Left kidney (tissue), 8 donors: ENCODE data around the gene TXNRD2. TPM values are rescaled to one million over a fixed set of nuclear protein-coding genes. Genes with fewer than 3 reads are reported as not detected.

Experiments used
- DNase-seq: peaks from one replicate; pipeline ENCODE4 v3.0.0-alpha.2; 2013
- long read RNA-seq, 8 donors: transcript quantifications; one replicate each; lab custom pipeline, GENCODE V29; 2026
- polyA plus RNA-seq: library from polyadenylated mRNA; unstranded; fragments of 120-200 nt; gene quantifications from one replicate; pipeline ENCODE4 v1.2.1, GENCODE V29; 2013; ENCODE audit not compliant: insufficient read length

TXNRD2 gene
- 27.7 TPM for polyA plus RNA-seq
- long read RNA-seq, donor 1, partial matches to known transcripts = 165 of 234 reads
- long read RNA-seq, donor 1, other reads (novel, unspliced or antisense) = 64 of 234 reads
- long read RNA-seq, donor 2, partial matches to known transcripts = 0 of 4 reads
- long read RNA-seq, donor 2, other reads (novel, unspliced or antisense) = 0 of 4 reads
- long read RNA-seq, donor 3, partial matches to known transcripts = 0 of 3 reads
- long read RNA-seq, donor 3, other reads (novel, unspliced or antisense) = 0 of 3 reads
- long read RNA-seq, donor 4 = 0 reads
- long read RNA-seq, donor 5, partial matches to known transcripts = 382 of 384 reads
- long read RNA-seq, donor 5, other reads (novel, unspliced or antisense) = 0 of 384 reads
- long read RNA-seq, donor 6, partial matches to known transcripts = 295 of 348 reads
- long read RNA-seq, donor 6, other reads (novel, unspliced or antisense) = 49 of 348 reads
- long read RNA-seq, donor 7, partial matches to known transcripts = 420 of 511 reads
- long read RNA-seq, donor 7, other reads (novel, unspliced or antisense) = 85 of 511 reads
- long read RNA-seq, donor 8, partial matches to known transcripts = 0 of 1 reads
- long read RNA-seq, donor 8, other reads (novel, unspliced or antisense) = 0 of 1 reads

- DNase-seq = peak; percentile 57
These were observed at the start of gene TXNRD2, which contains the start of gene COMT for GRCh38 chr22:19941365-19942082. Gene TXNRD2, minus strand, starts transcription at chr22:19941818. Its CDS starts 15 bp downstream, at chr22:19941803. Gene COMT, plus strand, starts transcription at chr22:19941772. Its CDS starts 20,755 bp downstream, at chr22:19962527.

GRCh38 chr22:19991395-19991644, 49.7 kb upstream of the TXNRD2 start:
- no peak for DNase-seq

- DNase-seq = no peak
These were observed 49.2 kb upstream of the TXNRD2 start for GRCh38 chr22:19990609-19991394.

- DNase-seq = no peak
These were observed 48.6 kb upstream of the TXNRD2 start for GRCh38 chr22:19990188-19990587.

- no peak for DNase-seq
These were observed 48.1 kb upstream of the TXNRD2 start for GRCh38 chr22:19989725-19990067.

- no peak for DNase-seq
These were observed 47.5 kb upstream of the TXNRD2 start for GRCh38 chr22:19988965-19989724.

GRCh38 chr22:19988331-19988808, 46.8 kb upstream of the TXNRD2 start:
- no peak for DNase-seq

GRCh38 chr22:19987394-19988306, 46.0 kb upstream of the TXNRD2 start:
- no peak for DNase-seq

GRCh38 chr22:19986410-19987341, 45.1 kb upstream of the TXNRD2 start:
- DNase-seq = peak; percentile 68

GRCh38 chr22:19986011-19986409, 44.4 kb upstream of the TXNRD2 start:
- no peak for DNase-seq

GRCh38 chr22:19984851-19985811, 43.5 kb upstream of the TXNRD2 start:
- no peak for DNase-seq

- no peak for DNase-seq
These were observed 42.7 kb upstream of the TXNRD2 start for GRCh38 chr22:19984201-19984753.

GRCh38 chr22:19983741-19984140, 42.1 kb upstream of the TXNRD2 start:
- no peak for DNase-seq

GRCh38 chr22:19982991-19983578, 41.5 kb upstream of the TXNRD2 start:
- DNase-seq = no peak

- no peak for DNase-seq
These were observed 40.6 kb upstream of the TXNRD2 start for GRCh38 chr22:19981961-19982920.
